HepG2 (cell line): ENCODE data around the gene DEFB108B. TPM values are rescaled to one million over a fixed set of nuclear protein-coding genes. Genes with fewer than 3 reads are reported as not detected.
A peak's percentile ranks its signal among the peaks of the same experiment; 100 is the strongest.

Experiments used
- AKNA ChIP-seq: sonication (generic); formaldehyde crosslinking; IDR thresholded peaks from 2 replicates; pipeline ENCODE4 v1.4.0; 2020; ENCODE audit warnings: missing genetic modification reagents, borderline replicate concordance
- CHD2 ChIP-seq: IDR thresholded peaks from 2 replicates; pipeline ENCODE4 v1.6.1; 2011; ENCODE audit warnings: low read depth, low read length, improper control_type of control experiment
- GABPB1 ChIP-seq: IDR thresholded peaks from 2 replicates; pipeline ENCODE4 v1.6.1; 2016; ENCODE audit warnings: mild to moderate bottlenecking, missing genetic modification reagents, moderate library complexity, missing compliant biosample characterization
- GFI1 ChIP-seq: sonication (generic); formaldehyde crosslinking; IDR thresholded peaks from 2 replicates; pipeline ENCODE4 v1.5.0; 2020; ENCODE audit warnings: missing genetic modification reagents, mild to moderate bottlenecking, borderline replicate concordance
- KAT8 ChIP-seq: IDR thresholded peaks from 2 replicates; pipeline ENCODE4 v1.6.1; 2016; ENCODE audit warnings: missing genetic modification reagents, missing compliant biosample characterization
- KLF13 ChIP-seq: sonication (generic); formaldehyde crosslinking; IDR thresholded peaks from 2 replicates; pipeline ENCODE4 v1.4.0; 2020; ENCODE audit warnings: mild to moderate bottlenecking, missing genetic modification reagents
- LRRFIP1 ChIP-seq: sonication (generic); formaldehyde crosslinking; conservative IDR thresholded peaks from 2 replicates; pipeline ENCODE4 v1.4.0; 2020; ENCODE audit warnings: missing genetic modification reagents
- NCOA5 ChIP-seq: sonication (generic); formaldehyde crosslinking; IDR thresholded peaks from 2 replicates; pipeline ENCODE4 v1.4.0; 2020; ENCODE audit warnings: missing genetic modification reagents
- SOX5 ChIP-seq: IDR thresholded peaks from 2 replicates; pipeline ENCODE4 v1.6.1; 2016; ENCODE audit warnings: borderline replicate concordance
- WIZ ChIP-seq: sonication (generic); formaldehyde crosslinking; IDR thresholded peaks from 2 replicates; pipeline ENCODE4 v1.5.1; 2020; ENCODE audit warnings: mild to moderate bottlenecking, missing genetic modification reagents
- ZBTB44 ChIP-seq: sonication (generic); formaldehyde crosslinking; IDR thresholded peaks from 2 replicates; pipeline ENCODE4 v1.4.0; 2020; ENCODE audit warnings: missing genetic modification reagents
- ZFP36L1 ChIP-seq: sonication (generic); formaldehyde crosslinking; IDR thresholded peaks from 2 replicates; pipeline ENCODE4 v1.8.0; 2022; ENCODE audit warnings: mild to moderate bottlenecking, missing genetic modification reagents, moderate library complexity
- ZNF431 ChIP-seq: sonication (generic); formaldehyde crosslinking; IDR thresholded peaks from 2 replicates; pipeline ENCODE4 v1.9.0; 2022; ENCODE audit warnings: missing genetic modification reagents, low read depth, mild to moderate bottlenecking, borderline replicate concordance
- ZSCAN22 ChIP-seq: sonication (generic); formaldehyde crosslinking; IDR thresholded peaks from 2 replicates; pipeline ENCODE4 v1.4.0; 2020; ENCODE audit warnings: mild to moderate bottlenecking, missing genetic modification reagents
- polyA plus RNA-seq, 8 experiments: library from polyadenylated mRNA; depleted of rRNA in 3 of 8; stranded (reverse) in 7 of 8; unstranded in 1 of 8; fragments of >200 nt; fragmentation: Illumina TruSeq in 4 of 8; extraction: Trizol in 4 of 8; gene quantifications; 2 replicates each; pipeline versions ENCODE4 v1.2.1 to v1.2.3, GENCODE V29; 2011 to 2016; ENCODE audit warnings: low read depth in 4 of 8, missing spikeins in 1 of 8, mixed read lengths in 1 of 8; ENCODE audit not compliant: insufficient read depth in 1 of 8
- total RNA-seq, 5 experiments: library from RNA; depleted of rRNA; stranded (reverse); fragments of >200 nt; fragmentation: Illumina TruSeq; extraction: Trizol; gene quantifications; 2 replicates each; pipeline ENCODE4 v1.2.3, GENCODE V29; 2016; ENCODE audit warnings: low read depth in 1 of 5
- TF ChIP-seq, protein P1 (sequence below): sonication (generic); formaldehyde crosslinking; IDR thresholded peaks from 2 replicates; pipeline ENCODE4 v1.8.1; 2023; ENCODE audit warnings: mild to moderate bottlenecking, missing genetic modification reagents, borderline replicate concordance
- TF ChIP-seq, protein P2 (sequence below): sonication (generic); formaldehyde crosslinking; IDR thresholded peaks from 2 replicates; pipeline ENCODE4 v1.5.0; 2020; ENCODE audit warnings: mild to moderate bottlenecking, missing genetic modification reagents
- TF ChIP-seq, protein P3 (sequence below): sonication (generic); formaldehyde crosslinking; IDR thresholded peaks from 2 replicates; pipeline ENCODE4 v1.4.0; 2020; ENCODE audit warnings: missing genetic modification reagents

DEFB108B gene
- total and polyA plus RNA-seq, 2 of the 13 experiments (the other 11 are each of a cell fraction or from before 2014, with no cell fraction given): not detected

GRCh38 chr11:71787098-71787823, 45.7 kb upstream of the DEFB108B start (continued):
- TF ChIP-seq AKNA (CRISPR knock-in tag): no peak
- TF ChIP-seq, protein P1, sequence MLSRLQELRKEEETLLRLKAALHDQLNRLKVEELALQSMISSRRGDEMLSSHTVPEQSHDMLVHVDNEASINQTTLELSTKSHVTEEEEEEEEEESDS (CRISPR knock-in tag): no peak
- TF ChIP-seq NCOA5 (CRISPR knock-in tag): no peak
- TF ChIP-seq, protein P2, sequence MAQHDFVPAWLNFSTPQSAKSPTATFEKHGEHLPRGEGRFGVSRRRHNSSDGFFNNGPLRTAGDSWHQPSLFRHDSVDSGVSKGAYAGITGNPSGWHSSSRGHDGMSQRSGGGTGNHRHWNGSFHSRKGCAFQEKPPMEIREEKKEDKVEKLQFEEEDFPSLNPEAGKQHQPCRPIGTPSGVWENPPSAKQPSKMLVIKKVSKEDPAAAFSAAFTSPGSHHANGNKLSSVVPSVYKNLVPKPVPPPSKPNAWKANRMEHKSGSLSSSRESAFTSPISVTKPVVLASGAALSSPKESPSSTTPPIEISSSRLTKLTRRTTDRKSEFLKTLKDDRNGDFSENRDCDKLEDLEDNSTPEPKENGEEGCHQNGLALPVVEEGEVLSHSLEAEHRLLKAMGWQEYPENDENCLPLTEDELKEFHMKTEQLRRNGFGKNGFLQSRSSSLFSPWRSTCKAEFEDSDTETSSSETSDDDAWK (CRISPR knock-in tag): no peak
- no peak for TF ChIP-seq KLF13 (CRISPR knock-in tag)
- TF ChIP-seq ZSCAN22: no peak
- TF ChIP-seq GFI1 (CRISPR knock-in tag): no peak
- TF ChIP-seq, protein P3, sequence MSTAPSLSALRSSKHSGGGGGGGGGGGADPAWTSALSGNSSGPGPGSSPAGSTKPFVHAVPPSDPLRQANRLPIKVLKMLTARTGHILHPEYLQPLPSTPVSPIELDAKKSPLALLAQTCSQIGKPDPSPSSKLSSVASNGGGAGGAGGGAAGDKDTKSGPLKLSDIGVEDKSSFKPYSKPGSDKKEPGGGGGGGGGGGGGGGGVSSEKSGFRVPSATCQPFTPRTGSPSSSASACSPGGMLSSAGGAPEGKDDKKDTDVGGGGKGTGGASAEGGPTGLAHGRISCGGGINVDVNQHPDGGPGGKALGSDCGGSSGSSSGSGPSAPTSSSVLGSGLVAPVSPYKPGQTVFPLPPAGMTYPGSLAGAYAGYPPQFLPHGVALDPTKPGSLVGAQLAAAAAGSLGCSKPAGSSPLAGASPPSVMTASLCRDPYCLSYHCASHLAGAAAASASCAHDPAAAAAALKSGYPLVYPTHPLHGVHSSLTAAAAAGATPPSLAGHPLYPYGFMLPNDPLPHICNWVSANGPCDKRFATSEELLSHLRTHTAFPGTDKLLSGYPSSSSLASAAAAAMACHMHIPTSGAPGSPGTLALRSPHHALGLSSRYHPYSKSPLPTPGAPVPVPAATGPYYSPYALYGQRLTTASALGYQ (CRISPR knock-in tag): no peak
- TF ChIP-seq WIZ (CRISPR knock-in tag): no peak
- TF ChIP-seq LRRFIP1 (CRISPR knock-in tag): no peak
- no peak for TF ChIP-seq KAT8 (CRISPR knock-in tag)
- no peak for TF ChIP-seq ZNF431 (CRISPR knock-in tag)
- TF ChIP-seq CHD2: no peak
- no peak for TF ChIP-seq ZBTB44 (CRISPR knock-in tag)
- TF ChIP-seq GABPB1: peak; percentile 46; the same call in 1 of the 2 replicates
- TF ChIP-seq ZFP36L1: no peak
- no peak for TF ChIP-seq SOX5 (CRISPR knock-in tag)
